HepG2 (cell line): Measurements from ENCODE around the gene CDK11A. TPM values are rescaled to one million over a fixed set of nuclear protein-coding genes. Genes with fewer than 3 reads are reported as not detected.
"Not testable (repeated sequence)": the region's sequence is repeated elsewhere in the genome, so short reads cannot be mapped to it uniquely, and the experiment has no call there.

ENCODE experiments used
- CREM ChIP-seq, 2 experiments: sonication (generic) in 1 of 2; formaldehyde crosslinking in 1 of 2; IDR thresholded peaks; 2 replicates each; pipeline versions ENCODE4 v1.4.0 to v1.6.1; 2016 to 2020; ENCODE audit warnings: antibody characterized with exemption in 1 of 2, mild to moderate bottlenecking in 1 of 2, missing genetic modification reagents in 1 of 2
- DMAP1 ChIP-seq: IDR thresholded peaks from 2 replicates; pipeline ENCODE4 v1.6.1; 2016
- ELF3 ChIP-seq: IDR thresholded peaks from 2 replicates; pipeline ENCODE4 v1.6.1; 2016; ENCODE audit warnings: missing genetic modification reagents, missing compliant biosample characterization
- FOXA3 ChIP-seq: IDR thresholded peaks from 2 replicates; pipeline ENCODE4 v1.6.1; 2016; ENCODE audit warnings: missing genetic modification reagents, missing compliant biosample characterization
- GATAD2A ChIP-seq: IDR thresholded peaks from 2 replicates; pipeline ENCODE4 v1.6.1; 2016
- HCFC1 ChIP-seq: fragments of 150-350 bp; IDR thresholded peaks from 2 replicates; pipeline ENCODE4 v1.6.1; 2014; ENCODE audit warnings: low read depth, low read length
- HNF4G ChIP-seq, 2 experiments: sonication (generic) in 1 of 2; formaldehyde crosslinking in 1 of 2; IDR thresholded peaks; 2 replicates each; pipeline versions ENCODE4 v1.4.0 to v1.6.1; 2011 to 2020; ENCODE audit warnings: borderline replicate concordance in 2 of 2, low read depth in 2 of 2, mild to moderate bottlenecking in 2 of 2, low read length in 1 of 2, missing genetic modification reagents in 1 of 2, moderate library complexity in 1 of 2
- KMT2A ChIP-seq: sonication (generic); formaldehyde crosslinking; IDR thresholded peaks from 2 replicates; pipeline ENCODE4 v1.4.0; 2020; ENCODE audit warnings: missing genetic modification reagents
- MED1 ChIP-seq: sonication (generic); formaldehyde crosslinking; IDR thresholded peaks from 2 replicates; pipeline ENCODE4 v1.4.0; 2020; ENCODE audit warnings: missing genetic modification reagents
- NR2F6 ChIP-seq, 2 experiments: IDR thresholded peaks; 2 replicates each; pipeline ENCODE4 v1.6.1; 2016; ENCODE audit warnings: antibody characterized with exemption in 1 of 2, mild to moderate bottlenecking in 1 of 2
- PHF8 ChIP-seq: sonication (generic); formaldehyde crosslinking; IDR thresholded peaks from 2 replicates; pipeline ENCODE4 v1.5.0; 2020; ENCODE audit warnings: missing genetic modification reagents
- POLR2G ChIP-seq: fragments of 200-400 bp; formaldehyde crosslinking; IDR thresholded peaks from 2 replicates; pipeline ENCODE4 v1.6.1; 2018; ENCODE audit warnings: mild to moderate bottlenecking, low read depth, low read length, moderate library complexity
- RBFOX2 ChIP-seq: fragments of 200-400 bp; formaldehyde crosslinking; IDR thresholded peaks from 2 replicates; pipeline ENCODE4 v1.6.1; 2017; ENCODE audit warnings: low read depth, mild to moderate bottlenecking, low read length
- SIN3B ChIP-seq: fragments of 150-350 bp; IDR thresholded peaks from 2 replicates; pipeline ENCODE4 v1.6.1; 2014; ENCODE audit warnings: low read length
- SMAD3 ChIP-seq: sonication (generic); formaldehyde crosslinking; IDR thresholded peaks from 2 replicates; pipeline ENCODE4 v1.4.0; 2020; ENCODE audit warnings: missing genetic modification reagents
- SP4 ChIP-seq: sonication (generic); formaldehyde crosslinking; IDR thresholded peaks from 2 replicates; pipeline ENCODE4 v1.8.1; 2023; ENCODE audit warnings: mild to moderate bottlenecking, missing genetic modification reagents
- TOE1 ChIP-seq: sonication (generic); formaldehyde crosslinking; IDR thresholded peaks from 2 replicates; pipeline ENCODE4 v1.4.0; 2020; ENCODE audit warnings: mild to moderate bottlenecking, missing genetic modification reagents
- ZFY ChIP-seq: sonication (generic); formaldehyde crosslinking; IDR thresholded peaks from 2 replicates; pipeline ENCODE4 v1.4.0; 2020; ENCODE audit warnings: missing genetic modification reagents
- ZNF143 ChIP-seq: sonication (generic); formaldehyde crosslinking; IDR thresholded peaks from 2 replicates; pipeline ENCODE4 v1.4.0; 2020; ENCODE audit warnings: missing genetic modification reagents
- ZSCAN31 ChIP-seq: sonication (generic); formaldehyde crosslinking; IDR thresholded peaks from 2 replicates; pipeline ENCODE4 v1.5.0; 2020; ENCODE audit warnings: low read depth, mild to moderate bottlenecking, missing genetic modification reagents
- polyA plus RNA-seq, 8 experiments: library from polyadenylated mRNA; depleted of rRNA in 3 of 8; stranded (reverse) in 7 of 8; unstranded in 1 of 8; fragments of >200 nt; fragmentation: Illumina TruSeq in 4 of 8; extraction: Trizol in 4 of 8; gene quantifications; 2 replicates each; pipeline versions ENCODE4 v1.2.1 to v1.2.3, GENCODE V29; 2011 to 2016; ENCODE audit warnings: low read depth in 4 of 8, missing spikeins in 1 of 8, mixed read lengths in 1 of 8; ENCODE audit not compliant: insufficient read depth in 1 of 8
- total RNA-seq, 5 experiments: library from RNA; depleted of rRNA; stranded (reverse); fragments of >200 nt; fragmentation: Illumina TruSeq; extraction: Trizol; gene quantifications; 2 replicates each; pipeline ENCODE4 v1.2.3, GENCODE V29; 2016; ENCODE audit warnings: low read depth in 1 of 5
- TF ChIP-seq, protein P1 (sequence below): IDR thresholded peaks from 2 replicates; pipeline ENCODE4 v1.6.1; 2016; ENCODE audit warnings: mild to moderate bottlenecking
- TF ChIP-seq, protein P2 (sequence below): sonication (generic); formaldehyde crosslinking; IDR thresholded peaks from 2 replicates; pipeline ENCODE4 v1.5.1; 2020; ENCODE audit warnings: missing genetic modification reagents, mild to moderate bottlenecking, borderline replicate concordance
- TF ChIP-seq, protein P3 (sequence below): sonication (generic); formaldehyde crosslinking; IDR thresholded peaks from 2 replicates; pipeline ENCODE4 v1.5.0; 2020; ENCODE audit warnings: mild to moderate bottlenecking, missing genetic modification reagents, borderline replicate concordance

CDK11A gene
- total and polyA plus RNA-seq, 2 of the 13 experiments (the other 11 are each of a cell fraction or from before 2014, with no cell fraction given), result 11.2 to 17.9 TPM

DNA sequence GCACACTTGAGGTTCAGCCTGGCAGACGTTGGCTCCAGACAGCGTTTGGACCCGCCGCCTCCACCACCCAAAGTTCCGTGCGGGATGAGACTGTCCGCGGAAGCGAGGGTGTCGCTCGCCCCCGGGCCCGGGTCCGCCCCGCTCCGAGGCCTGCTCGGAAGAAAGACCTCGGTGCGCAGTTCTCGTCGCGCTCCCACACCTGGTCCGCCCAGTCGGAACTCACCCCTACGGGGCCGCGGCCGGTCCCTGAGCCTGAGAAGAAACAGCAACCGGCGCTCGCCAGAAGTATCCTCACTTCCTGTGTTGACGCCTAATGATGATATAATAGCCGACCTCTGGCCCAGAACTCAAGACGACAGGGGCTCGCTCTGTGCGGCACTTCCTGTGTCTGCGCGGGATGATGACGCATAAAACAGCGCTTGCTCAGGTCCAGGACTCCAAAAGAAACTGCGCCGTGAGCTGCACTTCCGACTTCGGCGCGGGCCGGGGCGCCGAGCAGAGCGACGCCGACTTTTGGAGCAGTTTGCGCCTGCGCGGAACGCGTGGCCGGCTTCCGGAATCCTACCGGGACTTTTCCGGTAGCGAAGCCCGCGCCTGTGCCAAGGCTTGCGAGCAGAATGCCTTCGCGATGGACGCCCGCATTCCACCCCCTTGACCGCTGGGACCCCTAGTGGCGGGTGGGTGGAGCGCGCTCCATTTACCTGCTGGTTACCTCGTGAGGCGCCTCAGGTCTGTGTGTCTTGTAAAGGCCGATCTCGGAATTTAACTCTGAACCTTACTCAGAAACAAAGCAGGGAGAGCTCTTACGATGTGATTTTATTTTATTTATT, at the start of gene CDK11A (continued):
- TF ChIP-seq ELF3 (CRISPR knock-in tag) (peak; percentile 68), NR2F6 (IDR thresholded peaks at IDR 0.05) (peak; percentile 70), NR2F6 (CRISPR knock-in tag; IDR thresholded peaks at IDR 0.05) (peak; percentile 84), SP4 (CRISPR knock-in tag) (peak; percentile 42; the same call in 1 of the 2 replicates), CREM (IDR thresholded peaks at IDR 0.05) (peak; percentile 99), CREM (CRISPR knock-in tag; IDR thresholded peaks at IDR 0.05) (peak; percentile 86), SMAD3 (0 out of 2 replicates have a peak, but pooled peaks have one; percentile 18), PHF8 (CRISPR knock-in tag) (peak; percentile 74; the same call in 1 of the 2 replicates), SIN3B (peak; percentile 84), ZSCAN31 (CRISPR knock-in tag) (peak; percentile 58; the same call in 1 of the 2 replicates), ZFY (peak; percentile 70), POLR2G (peak; percentile 76), FOXA3 (CRISPR knock-in tag) (peak; percentile 30; the same call in 1 of the 2 replicates), DMAP1 (CRISPR knock-in tag) (peak; percentile 30; the same call in 1 of the 2 replicates), HNF4G (IDR thresholded peaks at IDR 0.05; ENCODE audit: borderline replicate concordance, low read depth, low read length) (peak; percentile 79), RBFOX2 (0 out of 2 replicates have a peak, but pooled peaks have one; percentile 45), ZNF143 (CRISPR knock-in tag) (peak; percentile 76), MED1 (CRISPR knock-in tag) (peak; percentile 70), GATAD2A (peak; percentile 23; the same call in 1 of the 2 replicates), TOE1 (peak; percentile 19; the same call in 1 of the 2 replicates), HCFC1 (peak; percentile 78), KMT2A (CRISPR knock-in tag) (peak; percentile 45; the same call in 1 of the 2 replicates)
- TF ChIP-seq, protein P1, sequence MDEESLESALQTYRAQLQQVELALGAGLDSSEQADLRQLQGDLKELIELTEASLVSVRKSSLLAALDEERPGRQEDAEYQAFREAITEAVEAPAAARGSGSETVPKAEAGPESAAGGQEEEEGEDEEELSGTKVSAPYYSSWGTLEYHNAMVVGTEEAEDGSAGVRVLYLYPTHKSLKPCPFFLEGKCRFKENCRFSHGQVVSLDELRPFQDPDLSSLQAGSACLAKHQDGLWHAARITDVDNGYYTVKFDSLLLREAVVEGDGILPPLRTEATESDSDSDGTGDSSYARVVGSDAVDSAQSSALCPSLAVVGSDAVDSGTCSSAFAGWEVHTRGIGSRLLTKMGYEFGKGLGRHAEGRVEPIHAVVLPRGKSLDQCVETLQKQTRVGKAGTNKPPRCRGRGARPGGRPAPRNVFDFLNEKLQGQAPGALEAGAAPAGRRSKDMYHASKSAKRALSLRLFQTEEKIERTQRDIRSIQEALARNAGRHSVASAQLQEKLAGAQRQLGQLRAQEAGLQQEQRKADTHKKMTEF (CRISPR knock-in tag), result peak; percentile 61; the same call in 1 of the 2 replicates
- TF ChIP-seq, protein P2, sequence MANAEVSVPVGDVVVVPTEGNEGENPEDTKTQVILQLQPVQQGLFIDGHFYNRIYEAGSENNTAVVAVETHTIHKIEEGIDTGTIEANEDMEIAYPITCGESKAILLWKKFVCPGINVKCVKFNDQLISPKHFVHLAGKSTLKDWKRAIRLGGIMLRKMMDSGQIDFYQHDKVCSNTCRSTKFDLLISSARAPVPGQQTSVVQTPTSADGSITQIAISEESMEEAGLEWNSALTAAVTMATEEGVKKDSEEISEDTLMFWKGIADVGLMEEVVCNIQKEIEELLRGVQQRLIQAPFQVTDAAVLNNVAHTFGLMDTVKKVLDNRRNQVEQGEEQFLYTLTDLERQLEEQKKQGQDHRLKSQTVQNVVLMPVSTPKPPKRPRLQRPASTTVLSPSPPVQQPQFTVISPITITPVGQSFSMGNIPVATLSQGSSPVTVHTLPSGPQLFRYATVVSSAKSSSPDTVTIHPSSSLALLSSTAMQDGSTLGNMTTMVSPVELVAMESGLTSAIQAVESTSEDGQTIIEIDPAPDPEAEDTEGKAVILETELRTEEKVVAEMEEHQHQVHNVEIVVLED (CRISPR knock-in tag), result peak; percentile 80
- TF ChIP-seq, protein P3, sequence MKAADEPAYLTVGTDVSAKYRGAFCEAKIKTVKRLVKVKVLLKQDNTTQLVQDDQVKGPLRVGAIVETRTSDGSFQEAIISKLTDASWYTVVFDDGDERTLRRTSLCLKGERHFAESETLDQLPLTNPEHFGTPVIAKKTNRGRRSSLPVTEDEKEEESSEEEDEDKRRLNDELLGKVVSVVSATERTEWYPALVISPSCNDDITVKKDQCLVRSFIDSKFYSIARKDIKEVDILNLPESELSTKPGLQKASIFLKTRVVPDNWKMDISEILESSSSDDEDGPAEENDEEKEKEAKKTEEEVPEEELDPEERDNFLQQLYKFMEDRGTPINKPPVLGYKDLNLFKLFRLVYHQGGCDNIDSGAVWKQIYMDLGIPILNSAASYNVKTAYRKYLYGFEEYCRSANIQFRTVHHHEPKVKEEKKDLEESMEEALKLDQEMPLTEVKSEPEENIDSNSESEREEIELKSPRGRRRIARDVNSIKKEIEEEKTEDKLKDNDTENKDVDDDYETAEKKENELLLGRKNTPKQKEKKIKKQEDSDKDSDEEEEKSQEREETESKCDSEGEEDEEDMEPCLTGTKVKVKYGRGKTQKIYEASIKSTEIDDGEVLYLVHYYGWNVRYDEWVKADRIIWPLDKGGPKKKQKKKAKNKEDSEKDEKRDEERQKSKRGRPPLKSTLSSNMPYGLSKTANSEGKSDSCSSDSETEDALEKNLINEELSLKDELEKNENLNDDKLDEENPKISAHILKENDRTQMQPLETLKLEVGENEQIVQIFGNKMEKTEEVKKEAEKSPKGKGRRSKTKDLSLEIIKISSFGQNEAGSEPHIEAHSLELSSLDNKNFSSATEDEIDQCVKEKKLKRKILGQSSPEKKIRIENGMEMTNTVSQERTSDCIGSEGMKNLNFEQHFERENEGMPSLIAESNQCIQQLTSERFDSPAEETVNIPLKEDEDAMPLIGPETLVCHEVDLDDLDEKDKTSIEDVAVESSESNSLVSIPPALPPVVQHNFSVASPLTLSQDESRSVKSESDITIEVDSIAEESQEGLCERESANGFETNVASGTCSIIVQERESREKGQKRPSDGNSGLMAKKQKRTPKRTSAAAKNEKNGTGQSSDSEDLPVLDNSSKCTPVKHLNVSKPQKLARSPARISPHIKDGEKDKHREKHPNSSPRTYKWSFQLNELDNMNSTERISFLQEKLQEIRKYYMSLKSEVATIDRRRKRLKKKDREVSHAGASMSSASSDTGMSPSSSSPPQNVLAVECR (CRISPR knock-in tag), result peak; percentile 86
- not testable (repeated sequence) for TF ChIP-seq HNF4G (CRISPR knock-in tag; IDR thresholded peaks at IDR 0.05; ENCODE audit: borderline replicate concordance, low read depth)
